GOT3 (cell line): Measurements from ENCODE around the gene ELL2.
"Not testable (repeated sequence)": the region's sequence is repeated elsewhere in the genome, so short reads cannot be mapped to it uniquely, and the experiment has no call there.

ENCODE experiments used
- DNase-seq: peaks from one replicate; lab custom pipeline; 2025; ENCODE audit warnings: mixed read lengths; lab: John Stamatoyannopoulos, UW

Gene ELL2

GRCh38 chr5:95930141-95930930 is 31.3 kb downstream of the ELL2 start:
- DNase-seq = no peak

DNA sequence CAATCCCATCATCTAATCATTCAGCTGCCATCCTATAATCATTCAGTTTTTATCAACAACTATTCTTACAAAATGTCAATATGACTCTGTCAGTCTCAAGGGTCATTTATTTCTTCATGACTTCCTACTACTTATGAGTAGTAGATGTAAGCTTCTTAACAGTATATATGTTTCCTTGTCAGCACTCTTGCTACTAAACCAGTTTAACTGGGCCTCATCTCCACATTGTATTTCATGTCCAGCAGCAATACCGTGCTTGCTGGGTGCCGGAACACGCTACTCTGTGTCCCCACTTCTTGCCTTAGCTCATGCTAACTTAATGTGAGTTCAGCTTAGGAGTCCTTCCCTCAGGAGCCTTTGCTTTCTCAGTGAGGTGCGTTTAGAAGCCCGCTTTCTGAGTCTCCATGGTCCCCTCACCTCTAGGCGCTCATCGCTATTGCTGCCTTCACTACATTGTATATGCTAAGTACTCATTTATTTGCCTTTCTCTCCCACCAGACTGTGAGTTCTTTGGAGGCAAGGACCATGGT is 32.9 kb downstream of the ELL2 start:
- no peak for DNase-seq

- no peak for DNase-seq
Measured at GRCh38 chr5:95927927-95928723, 33.5 kb downstream of the ELL2 start.

- not testable (repeated sequence) for DNase-seq
Measured at GRCh38 chr5:95927300-95927699, 34.4 kb downstream of the ELL2 start.

DNA sequence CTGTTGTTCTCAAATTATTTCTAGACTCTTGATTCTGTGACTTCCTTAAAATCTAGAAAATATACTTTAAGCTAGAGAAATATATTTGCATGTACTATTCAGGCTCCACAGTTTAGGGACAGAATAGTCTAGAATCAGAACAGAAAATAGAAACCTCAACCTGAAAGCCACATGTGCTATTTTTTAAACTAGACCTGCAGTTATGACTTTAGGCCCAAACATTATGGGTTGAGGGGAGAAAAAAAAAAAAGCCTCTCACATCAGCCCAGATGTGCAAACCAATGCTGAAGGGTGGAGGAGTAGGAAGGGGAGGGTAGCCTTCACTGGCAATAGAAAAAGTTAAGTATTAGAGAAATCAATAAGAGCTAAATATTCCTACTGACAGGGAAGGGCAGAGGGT is 35.7 kb downstream of the ELL2 start:
- DNase-seq = no peak

DNA sequence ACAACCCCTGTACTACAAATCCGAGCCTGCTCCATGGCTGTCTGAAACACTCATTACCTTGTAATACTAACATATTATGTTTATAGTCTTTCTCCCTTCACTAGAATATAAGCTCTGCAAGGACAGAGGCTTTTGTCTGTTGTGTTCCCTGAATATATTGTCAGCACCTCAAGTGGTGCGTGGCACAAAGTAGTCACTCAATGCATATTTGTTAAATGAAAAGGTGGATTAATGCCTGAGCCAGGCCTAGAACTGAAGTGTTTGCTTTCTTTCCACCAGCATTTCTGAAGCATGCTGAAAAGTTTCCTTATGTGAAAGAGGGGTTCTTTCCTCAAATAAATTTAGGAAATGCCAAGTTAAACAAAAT is 36.3 kb downstream of the ELL2 start:
- no peak for DNase-seq

- DNase-seq = no peak
Measured at GRCh38 chr5:95924720-95925377, 36.8 kb downstream of the ELL2 start.

DNA sequence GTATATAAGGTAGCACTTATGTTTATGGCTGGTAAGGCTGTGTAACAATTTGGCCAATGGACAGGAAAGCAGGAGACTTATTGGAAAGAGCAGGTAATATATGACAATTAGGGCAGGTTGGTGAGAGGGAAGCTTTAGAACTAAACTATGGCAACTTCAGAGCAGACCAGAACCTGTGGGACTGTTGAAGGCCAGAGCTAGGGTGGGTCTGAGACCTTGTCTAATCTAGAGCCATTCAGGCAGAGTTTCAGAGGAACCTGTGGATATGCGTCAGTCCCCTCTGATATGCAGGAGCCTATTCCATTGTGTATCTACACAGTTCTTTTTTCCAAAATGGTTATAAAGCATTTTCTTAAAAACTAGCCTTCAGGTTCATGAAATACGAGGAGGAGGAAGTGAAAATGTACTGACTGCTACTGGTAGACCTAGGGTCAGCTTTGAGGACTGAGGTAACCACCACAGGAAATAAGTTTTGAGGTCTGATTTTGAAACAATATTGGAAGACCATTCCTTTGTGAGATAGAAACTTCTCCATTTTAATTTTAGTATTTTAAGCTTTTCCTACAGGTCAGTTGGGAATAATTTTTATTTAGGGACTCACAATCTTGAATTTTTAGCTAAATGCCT is 37.6 kb downstream of the ELL2 start:
- no peak for DNase-seq

- no peak for DNase-seq
Measured at GRCh38 chr5:95922798-95923197, 38.9 kb downstream of the ELL2 start.

- DNase-seq = no peak
Measured at GRCh38 chr5:95921501-95921900, 40.1 kb downstream of the ELL2 start.

DNA sequence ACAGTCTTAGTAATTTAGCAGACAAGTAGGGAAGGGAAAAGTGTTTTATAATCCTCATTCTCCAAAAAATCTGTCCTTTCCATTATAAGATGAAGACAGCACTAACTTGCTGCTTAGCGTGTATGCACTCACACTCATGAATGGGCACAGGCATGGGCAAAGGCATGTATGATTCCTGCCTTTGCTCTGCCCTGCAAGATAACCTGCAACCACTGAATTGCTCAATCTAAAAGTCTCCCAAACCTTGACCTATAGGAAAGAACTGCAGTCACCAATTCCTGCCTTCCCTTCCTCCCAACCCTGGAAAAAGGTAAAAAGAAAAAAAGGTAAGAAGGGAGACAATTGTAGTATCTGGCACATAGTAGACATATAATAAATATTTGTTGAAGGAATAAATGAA is 40.8 kb downstream of the ELL2 start:
- no peak for DNase-seq

- no peak for DNase-seq
Measured at GRCh38 chr5:95919658-95920057, 42.0 kb downstream of the ELL2 start.

- DNase-seq = no peak
Measured at GRCh38 chr5:95918421-95919006, 43.1 kb downstream of the ELL2 start.

DNA sequence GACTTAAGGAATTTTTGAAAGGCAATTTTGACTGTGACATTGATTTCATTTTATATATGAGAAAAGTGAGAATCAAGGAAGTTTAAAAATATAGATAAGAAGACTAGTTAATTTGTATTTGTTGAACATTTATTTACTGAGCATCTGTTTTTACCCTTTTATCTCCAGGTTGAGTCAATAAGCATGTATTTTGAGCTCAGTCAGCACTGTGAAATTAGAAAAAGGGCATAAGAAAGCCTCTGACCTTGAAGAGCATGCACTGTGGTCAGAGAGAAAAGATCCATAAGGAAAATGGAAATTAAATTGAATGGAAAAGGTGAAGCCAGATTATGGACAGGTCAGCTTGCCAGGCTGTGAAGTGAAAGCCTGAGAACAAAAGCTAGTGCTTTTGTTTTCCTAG is 44.4 kb downstream of the ELL2 start:
- DNase-seq = no peak

GRCh38 chr5:95916687-95917085 is 45.0 kb downstream of the ELL2 start:
- no peak for DNase-seq

GRCh38 chr5:95915999-95916686 is 45.5 kb downstream of the ELL2 start:
- DNase-seq = no peak

DNA sequence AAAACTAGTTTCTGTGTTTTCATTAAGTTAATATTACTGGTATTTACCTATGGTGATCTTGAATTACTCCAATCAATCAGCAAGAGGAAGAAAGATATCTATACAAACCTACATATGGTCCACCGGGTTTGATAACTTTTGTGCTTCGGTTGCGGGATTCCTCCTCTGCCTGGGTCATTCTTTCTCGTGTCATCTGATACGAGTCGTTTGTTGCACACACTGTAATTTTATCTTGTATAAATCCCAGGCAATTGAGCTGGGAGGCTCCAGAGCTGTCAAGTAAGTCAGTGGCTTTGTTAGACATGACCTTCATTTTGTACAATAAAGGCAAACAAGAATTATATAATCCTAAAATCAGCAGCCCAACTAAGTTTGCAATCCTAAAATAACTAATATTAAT is 48.0 kb downstream of the ELL2 start:
- DNase-seq = no peak

DNA sequence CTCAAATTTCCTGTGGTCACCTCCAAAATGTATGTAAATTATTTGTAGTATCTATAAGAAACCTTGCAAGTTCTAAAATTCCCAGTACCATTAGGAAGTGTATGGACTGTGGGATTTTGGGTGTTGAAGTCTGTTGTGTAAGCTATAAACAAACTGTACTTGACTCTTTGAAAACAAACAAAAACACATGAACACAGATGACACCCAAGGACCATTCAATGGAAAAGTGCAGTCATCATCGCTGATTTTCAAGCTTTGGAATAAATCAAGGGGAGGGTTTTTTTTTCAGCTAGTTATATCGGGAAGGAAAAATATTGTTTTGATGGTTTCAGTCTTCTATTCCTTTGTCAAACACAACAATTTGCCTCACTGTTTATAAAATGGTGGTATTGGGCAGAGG is 49.6 kb downstream of the ELL2 start:
- DNase-seq = no peak

DNA sequence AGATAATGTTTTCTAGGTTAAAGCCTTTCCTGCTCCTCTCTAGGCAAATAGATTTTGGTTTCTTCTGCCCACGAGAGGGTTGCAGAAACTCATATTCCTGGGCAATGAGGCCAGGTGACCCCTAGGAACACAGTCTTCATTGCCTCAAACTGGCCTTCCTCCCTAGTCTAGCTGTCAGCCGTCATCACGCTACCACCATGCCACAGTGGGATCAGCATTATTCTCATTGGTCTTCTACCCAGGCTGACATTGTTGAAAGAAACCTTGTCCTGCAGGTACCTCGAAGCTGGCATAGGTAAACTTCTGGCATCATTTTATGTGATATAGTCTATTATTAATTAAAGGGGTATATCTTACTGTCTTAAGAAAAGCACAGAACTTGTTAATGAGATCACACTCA is 51.1 kb downstream of the ELL2 start:
- no peak for DNase-seq

GRCh38 chr5:95909738-95910137 is 51.9 kb downstream of the ELL2 start:
- DNase-seq = no peak

- DNase-seq = no peak
Measured at GRCh38 chr5:95908799-95909198, 52.9 kb downstream of the ELL2 start.
